Right hindlimb (tissue), 1 donor: ENCODE measurements around the gene SORCS1.

Source experiments
- DNase-seq: peaks from one replicate; pipeline ENCODE4 v3.0.0-alpha.2; 2018

Gene SORCS1

DNA sequence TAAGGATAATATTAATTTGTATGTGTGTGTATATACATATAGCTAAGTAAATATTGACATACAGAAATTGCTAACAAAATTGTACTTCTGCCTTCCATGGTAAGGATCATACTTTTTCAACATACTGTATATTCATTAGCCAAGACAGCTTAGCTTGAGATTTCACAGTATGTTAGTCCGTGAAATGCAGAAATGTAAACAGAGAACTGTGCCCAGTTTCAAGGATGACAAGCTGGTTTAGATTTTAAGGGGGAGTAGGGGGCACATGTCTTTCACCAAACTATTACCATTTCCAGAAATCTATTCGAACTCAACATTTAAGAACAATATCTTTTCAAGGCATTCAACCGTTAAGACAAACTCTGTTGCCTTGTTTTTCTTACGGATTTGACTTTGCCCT is 182.2 kb downstream of the SORCS1 start:
- no peak for DNase-seq

- no peak for DNase-seq
Observed at GRCh38 chr10:106981452-106982075, 182.9 kb downstream of the SORCS1 start.

DNA sequence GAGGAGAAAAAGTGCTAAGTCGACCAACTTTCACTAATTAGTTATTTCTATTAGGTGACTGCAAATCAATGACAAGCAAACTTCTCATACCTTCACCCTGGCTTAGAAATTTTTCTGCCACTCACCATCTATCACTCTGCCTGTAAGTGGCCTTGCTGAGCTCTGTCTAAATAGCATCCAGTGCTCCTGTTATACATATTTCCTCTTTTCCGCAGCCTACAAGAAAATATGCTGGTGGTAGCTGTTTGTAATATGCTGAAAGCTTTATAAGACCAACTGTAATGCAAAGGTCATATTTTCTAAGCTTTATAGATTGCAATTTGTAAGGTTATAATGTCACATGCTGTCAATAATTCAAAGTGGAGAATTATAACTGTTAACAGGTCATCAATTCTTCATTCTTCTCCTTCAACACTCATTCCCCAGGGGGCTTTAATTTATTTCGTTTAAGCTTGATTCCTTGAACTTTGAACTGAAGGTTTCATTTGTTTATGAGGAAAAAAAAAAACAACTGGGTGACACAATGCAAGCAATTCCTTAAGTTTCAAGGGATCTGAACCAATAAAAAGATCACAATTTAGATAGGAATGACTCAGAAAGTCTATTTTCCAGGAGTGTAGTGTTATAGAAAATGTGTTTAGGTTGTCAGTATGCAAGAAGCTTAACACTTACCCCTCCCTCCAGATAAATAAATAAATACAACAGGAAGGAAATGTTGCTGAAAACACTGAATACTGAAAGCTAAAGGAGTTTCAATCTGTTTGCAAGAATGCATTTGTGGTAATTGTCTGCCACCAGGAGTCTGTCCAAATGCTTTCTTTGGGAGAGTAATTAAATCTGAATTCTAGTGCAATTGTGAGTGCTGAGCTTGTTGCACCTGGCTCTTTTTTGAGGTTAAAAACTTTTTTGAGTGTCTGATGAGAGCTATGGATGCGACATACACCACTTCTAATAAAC is 183.7 kb downstream of the SORCS1 start:
- no peak for DNase-seq

- no peak for DNase-seq
Observed at GRCh38 chr10:106978756-106979155, 185.8 kb downstream of the SORCS1 start.

DNA sequence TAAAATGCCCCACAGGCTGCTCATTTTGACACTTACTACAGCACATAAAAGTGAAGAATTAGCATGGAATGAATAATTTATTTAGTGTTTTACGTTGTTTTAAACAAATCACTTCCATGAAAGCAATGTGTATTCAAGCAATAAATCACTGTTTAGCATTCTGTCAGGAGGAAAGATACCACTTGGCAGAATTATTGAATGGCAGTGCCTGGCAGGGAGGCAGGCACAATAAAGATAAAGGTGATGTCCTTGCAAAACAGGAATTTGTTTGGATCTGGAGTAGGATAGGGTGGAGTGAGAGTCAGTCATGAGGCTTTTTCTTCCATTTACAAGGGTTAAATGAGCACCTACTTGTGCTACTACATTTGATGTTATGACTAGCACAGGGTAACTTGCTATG is 190.8 kb downstream of the SORCS1 start:
- DNase-seq: no peak

- DNase-seq: no peak
Observed at GRCh38 chr10:106973288-106973687, 191.2 kb downstream of the SORCS1 start.

DNA sequence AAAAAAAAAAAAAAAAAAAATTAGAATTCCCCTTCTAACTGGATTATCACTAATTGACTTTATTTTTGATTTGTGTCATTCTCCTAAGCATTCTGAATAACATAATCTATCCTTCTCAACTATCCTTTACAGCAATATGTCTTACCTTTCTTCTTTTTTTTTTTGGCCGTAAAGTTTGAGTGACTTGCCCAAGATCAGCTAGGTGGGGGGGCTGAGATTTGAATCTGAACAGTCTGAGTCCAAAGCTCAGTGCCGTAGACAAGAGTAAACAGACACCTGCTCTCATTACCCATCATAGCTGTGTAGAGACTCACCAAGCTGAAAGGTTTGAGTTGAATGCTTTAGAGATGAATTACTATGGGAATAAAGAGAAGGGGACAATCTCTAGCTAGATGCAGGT is 192.1 kb downstream of the SORCS1 start:
- DNase-seq: no peak

GRCh38 chr10:106971411-106971831 is 193.1 kb downstream of the SORCS1 start:
- DNase-seq: no peak

GRCh38 chr10:106967452-106967851 is 197.1 kb downstream of the SORCS1 start:
- no peak for DNase-seq

GRCh38 chr10:106960812-106961211 is 203.7 kb downstream of the SORCS1 start:
- no peak for DNase-seq

DNA sequence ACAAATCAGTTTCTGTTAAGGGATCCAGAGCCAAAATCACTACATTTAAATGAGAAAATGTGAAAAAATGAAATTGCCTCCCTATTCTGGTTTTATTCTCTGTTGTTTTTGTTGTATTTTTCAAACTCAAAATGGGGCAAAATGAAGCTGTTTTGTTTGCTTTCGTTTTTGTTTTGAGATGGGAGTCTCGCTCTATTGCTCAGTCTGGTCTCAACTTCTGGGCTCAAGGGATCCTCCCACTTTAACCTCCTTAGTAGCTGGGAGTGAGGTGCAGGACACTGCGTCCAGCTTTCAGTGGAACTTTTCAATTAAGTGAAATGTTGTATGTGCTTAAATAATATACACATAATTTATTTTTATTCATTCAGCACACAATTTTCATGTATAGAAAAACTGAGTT is 205.0 kb downstream of the SORCS1 start:
- no peak for DNase-seq

- DNase-seq: no peak
Observed at GRCh38 chr10:106958589-106959361, 205.7 kb downstream of the SORCS1 start.

DNA sequence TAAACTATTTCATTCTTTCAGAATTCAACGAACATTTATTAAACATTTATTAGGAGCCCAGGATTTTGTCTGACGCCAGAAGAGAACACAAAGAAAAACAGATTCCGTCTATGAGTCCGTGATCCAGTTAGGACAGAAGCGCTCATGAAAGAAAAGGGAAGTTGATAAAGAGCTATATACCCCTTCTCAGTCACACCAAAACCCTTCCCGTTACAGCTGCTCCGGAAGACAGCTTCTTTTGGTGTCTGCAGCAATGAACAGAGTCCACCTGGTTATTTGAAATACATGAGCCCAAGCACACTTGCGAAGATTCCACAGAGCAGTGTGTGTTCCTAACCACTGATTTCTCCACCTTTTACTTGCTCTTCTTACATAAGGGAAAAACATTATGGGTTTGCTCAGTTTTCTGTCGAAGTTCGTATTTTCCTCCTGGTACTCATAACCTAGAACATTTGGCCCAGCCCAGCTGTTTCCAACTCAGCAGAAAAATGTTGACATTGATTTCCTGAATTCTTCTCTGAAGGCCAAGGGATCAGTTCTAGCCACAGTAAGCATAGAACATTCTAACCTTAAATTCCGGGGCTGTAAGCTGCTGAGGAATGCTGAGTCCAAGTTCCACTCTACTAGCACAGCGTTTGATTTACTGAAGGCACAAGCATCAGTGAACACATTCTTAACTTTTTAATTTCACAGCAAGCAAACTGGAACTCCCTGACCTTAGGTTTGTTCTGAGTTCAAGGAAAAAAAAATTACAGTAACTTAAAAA is 206.5 kb downstream of the SORCS1 start:
- DNase-seq: no peak

DNA sequence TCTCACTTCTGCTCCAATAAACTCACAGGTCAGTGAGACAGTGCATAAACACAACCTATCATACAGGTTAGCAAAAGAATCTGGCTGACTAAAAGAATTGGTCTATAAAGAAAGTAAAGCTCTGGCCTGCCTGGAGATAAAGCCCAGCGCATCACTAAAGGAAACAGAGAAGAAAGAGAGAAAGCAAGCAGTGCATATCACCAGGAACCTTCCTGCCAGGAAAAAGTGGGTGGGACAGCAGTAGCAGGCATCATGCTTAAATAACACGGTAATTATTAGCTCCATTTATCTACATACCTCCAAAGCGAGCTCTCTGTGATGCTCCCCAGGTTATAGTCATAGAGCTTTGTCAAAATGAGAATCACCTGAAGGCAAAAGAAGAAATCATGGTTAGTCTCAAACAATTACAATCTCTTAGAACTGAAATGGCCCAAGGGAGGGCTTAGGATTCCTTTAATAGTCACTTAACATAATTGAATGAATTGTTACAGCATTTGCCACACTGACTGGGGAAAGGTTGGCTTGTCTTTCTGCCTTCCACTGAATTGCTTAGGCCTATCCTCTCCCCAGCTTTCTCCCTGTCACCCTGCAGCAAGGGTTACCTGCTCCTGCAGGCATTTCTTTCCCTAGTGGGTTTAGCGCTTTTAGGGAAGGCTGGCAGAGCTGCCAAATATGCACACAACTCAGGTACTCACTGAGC is 208.1 kb downstream of the SORCS1 start:
- no peak for DNase-seq

DNA sequence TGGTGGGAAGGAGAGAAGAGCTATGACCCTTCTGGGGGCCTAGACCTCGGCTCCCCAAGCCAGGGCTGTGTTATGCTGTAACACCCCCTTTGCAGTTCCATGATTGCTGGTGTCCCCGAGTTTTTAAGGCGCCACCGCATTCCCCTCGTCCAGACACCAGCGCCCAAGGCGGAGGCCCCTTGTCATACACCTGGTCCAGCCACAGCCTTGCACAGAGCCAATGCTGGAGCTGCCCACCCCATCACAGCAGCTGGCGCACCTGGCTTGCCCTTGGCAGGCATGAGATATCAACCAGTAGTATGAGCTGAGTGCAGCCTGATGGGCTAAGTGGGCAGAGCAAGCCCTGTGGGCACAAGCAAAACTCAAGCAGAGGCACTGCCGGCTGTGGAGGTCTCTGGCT is 209.4 kb downstream of the SORCS1 start:
- no peak for DNase-seq

DNA sequence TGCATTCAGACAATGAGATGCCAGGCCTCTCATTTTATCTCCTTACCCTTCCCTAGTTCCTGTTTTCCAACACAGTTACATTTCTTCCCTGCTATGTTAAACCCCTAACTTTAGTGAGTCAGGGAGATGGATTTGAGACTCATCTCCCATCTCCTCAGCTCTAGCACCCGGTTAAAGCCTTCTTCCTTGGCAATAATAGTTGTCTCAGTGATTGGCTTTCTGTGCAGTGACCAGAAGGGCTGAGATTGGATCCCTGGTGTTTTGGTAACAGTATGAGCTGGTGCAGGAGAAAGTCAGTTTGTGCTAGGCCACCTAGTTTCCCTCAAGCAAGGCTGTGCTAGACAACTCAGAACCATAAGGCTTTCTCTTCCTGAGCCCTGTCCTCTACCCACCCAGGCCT is 212.5 kb downstream of the SORCS1 start:
- no peak for DNase-seq

GRCh38 chr10:106949680-106950478 is 214.6 kb downstream of the SORCS1 start:
- DNase-seq: no peak

GRCh38 chr10:106947643-106948042 is 216.9 kb downstream of the SORCS1 start:
- DNase-seq: no peak

- no peak for DNase-seq
Observed at GRCh38 chr10:106942035-106942662, 222.4 kb downstream of the SORCS1 start.

DNA sequence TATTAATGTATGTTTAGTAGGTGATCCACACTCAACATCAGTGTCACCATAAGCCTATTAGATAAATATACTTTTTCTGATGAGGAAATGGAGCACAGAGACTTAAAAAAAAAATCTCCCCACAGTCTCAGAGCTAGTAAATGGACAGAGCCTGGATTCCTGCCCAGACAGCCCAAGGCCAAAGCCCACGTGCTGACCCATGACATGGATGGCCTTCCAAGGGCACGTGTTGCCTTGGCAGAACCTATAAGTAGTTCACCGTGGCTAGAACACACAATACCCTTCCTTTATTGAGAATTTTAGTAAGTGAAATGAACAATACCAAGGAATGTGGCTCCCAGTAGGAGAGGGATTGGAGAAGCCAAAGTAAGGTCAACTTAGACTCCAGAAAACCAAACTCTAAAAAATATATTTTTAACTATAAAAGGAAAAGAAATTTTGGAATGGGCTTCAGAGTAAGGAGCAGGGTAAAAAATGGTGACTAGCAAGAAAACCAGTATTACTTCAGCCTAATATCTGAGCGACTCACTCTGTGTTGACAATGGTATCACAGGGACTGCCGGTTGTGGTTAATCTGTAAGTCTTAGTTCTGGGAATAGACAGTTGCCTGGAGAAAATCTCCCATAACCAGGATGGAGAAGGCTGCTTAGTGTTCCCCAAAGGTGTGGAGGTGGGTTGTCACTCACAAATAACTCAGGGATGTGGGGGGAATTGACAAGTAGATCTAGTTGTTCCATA is 223.0 kb downstream of the SORCS1 start:
- no peak for DNase-seq
